Raji (cell line): ENCODE data around the gene MIEF1.

ENCODE experiments used
- POLR2A ChIP-seq: IDR thresholded peaks from 2 replicates; pipeline ENCODE4 v1.6.1; 2011; ENCODE audit warnings: low read depth, low read length, control low read depth; ENCODE audit not compliant: insufficient read depth

MIEF1 gene

GRCh38 chr22:39502109-39502788 is at the start of gene MIEF1:
Gene MIEF1 (plus strand): TSS chr22:39502290. CDS start chr22:39511295, 9,005 bp downstream.
- peak; percentile 87 for TF ChIP-seq POLR2A

- TF ChIP-seq POLR2A = no peak
These were observed 49.4 kb upstream of the MIEF1 start for GRCh38 chr22:39452740-39453040.

DNA sequence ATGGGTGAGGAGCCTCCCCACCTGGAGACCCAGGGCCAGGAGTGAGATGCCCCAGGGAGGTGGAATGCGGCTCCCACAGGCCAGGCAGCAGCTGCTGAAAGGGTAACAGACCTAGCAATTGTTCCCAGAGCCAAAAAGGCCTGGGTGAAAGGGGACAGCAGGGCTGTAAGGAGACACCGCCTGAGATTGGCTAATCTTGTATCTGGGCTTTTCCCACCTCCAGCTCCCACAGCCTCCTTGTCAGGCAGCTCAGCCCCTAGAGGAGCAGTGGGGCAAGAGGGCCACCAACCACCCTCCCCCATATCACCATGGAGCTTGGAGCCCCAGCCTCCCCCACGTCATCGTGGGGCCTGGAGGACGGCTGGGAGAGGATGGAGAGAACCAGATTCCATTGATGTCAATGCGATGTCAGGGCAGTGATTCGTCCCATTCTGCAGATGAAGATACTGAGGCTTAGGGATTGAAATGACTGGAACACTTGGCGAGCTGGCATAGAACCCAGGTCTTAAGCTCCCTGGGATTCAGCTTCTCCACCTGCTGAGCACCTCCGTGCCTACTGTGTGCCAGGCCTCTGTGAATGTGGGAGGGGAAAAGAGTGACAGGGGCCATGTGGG is 48.2 kb upstream of the MIEF1 start:
- no peak for TF ChIP-seq POLR2A

DNA sequence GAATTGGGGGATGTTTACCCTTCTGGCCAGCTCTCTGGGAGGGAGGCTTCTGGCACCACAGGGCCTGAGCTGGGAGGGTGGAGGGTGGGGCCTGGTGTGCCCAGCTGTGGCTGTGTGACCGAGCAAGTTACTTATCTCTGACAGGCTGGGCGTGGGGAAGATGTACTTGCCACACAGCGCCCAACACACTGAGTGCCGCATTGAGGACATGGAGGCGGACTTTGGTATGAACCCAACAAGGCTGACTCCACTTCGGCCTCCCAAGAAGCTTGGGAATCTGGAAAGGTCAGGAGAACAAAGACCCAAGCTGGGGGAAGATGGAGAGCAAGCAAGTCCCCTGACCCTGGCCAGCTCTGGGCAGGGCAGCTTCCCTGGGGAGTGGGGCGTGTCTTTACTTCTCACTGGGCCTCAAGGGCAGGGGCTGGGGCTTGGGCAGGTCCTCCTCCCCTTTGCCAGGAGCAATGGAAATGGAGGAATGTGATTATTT is 47.7 kb upstream of the MIEF1 start:
- no peak for TF ChIP-seq POLR2A

GRCh38 chr22:39456522-39457197 is 45.4 kb upstream of the MIEF1 start, which contains the start of gene MGAT3:
Gene MGAT3 (plus strand): TSS chr22:39457012. CDS start chr22:39487348, 30,336 bp downstream.
- TF ChIP-seq POLR2A = 0 out of 2 replicates have a peak, but pooled peaks have one; percentile 18

- no peak for TF ChIP-seq POLR2A
These were observed 44.9 kb upstream of the MIEF1 start for GRCh38 chr22:39457198-39457555.

GRCh38 chr22:39457556-39458443 is 44.3 kb upstream of the MIEF1 start:
- no peak for TF ChIP-seq POLR2A

GRCh38 chr22:39458444-39459083 is 43.5 kb upstream of the MIEF1 start:
- TF ChIP-seq POLR2A = 0 out of 2 replicates have a peak, but pooled peaks have one; percentile 26

DNA sequence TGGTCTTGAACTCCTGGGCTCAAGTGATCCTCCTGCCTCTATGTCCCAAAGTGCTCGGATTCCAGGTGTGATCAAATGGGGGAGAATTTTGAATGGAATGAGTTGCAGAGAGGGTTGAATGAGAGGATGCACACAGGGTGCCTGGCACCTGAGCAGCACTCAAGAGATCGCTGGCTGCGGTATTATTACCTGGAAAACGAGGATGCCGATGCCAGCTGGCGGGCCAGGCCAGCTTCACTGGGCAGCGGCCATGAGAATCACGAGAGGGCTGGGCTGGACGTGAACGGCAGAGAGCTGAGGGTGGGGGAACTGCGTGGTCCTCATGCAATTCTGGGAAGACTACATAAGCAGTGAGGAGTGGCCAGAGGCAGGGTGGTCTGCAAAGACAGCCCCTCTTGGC is 42.4 kb upstream of the MIEF1 start:
- TF ChIP-seq POLR2A = no peak

GRCh38 chr22:39462443-39463221 is 39.5 kb upstream of the MIEF1 start:
- no peak for TF ChIP-seq POLR2A

GRCh38 chr22:39463277-39463676 is 38.8 kb upstream of the MIEF1 start:
- TF ChIP-seq POLR2A = no peak

GRCh38 chr22:39463931-39464390 is 38.1 kb upstream of the MIEF1 start:
- TF ChIP-seq POLR2A = no peak

DNA sequence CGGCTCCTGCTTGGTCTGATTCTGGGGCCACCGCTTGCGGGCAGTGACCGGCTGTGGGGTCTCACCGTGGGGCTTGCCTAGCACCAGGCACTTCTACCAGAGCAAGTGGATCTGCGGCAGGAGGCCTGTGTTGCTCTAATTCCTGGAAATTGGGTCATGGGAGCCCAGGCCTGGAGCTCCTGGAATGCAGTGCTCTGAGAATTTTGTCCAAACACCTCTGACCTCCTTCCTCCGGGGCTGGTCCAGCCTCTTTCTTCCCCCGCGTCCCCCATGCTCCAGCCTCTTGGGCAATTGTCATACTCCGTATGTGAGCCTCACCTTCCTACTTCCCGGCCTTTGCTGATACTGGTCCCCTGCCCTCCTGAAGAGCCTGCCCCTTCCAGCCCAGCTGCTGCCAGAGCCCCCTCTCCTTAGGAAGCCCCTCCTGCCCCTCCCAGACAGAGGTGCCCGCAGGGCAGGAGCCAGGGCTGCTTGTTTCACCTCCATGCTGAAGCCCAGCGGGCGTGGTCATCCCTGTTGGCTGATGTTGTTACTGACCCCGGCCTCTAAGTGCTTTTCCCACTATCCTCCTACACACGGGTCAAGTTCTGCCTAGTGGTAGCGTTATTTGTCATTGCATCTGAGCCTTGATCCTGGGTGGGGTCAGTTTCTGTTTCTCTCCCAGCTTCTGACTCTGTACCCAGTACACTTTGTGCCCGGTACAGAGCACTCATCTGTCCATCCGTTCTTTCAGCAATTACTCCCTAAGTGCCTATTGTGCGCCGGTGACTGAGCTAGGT is 35.7 kb upstream of the MIEF1 start:
- TF ChIP-seq POLR2A = no peak

GRCh38 chr22:39467390-39467895 is 34.6 kb upstream of the MIEF1 start:
- no peak for TF ChIP-seq POLR2A
